Psoas muscle (tissue), 8 donors: ENCODE measurements around the gene MAP3K5. TPM values are rescaled to one million over a fixed set of nuclear protein-coding genes. Genes with fewer than 3 reads are reported as not detected.

Experiments used
- ATAC-seq, 4 donors: fragments of 200-7000 bp; cut with Tn5 transposase; one replicate each; pipeline ENCODE4 v1.9.1; 2020; ENCODE audit warnings: moderate library complexity in 3 of 4, mild to moderate bottlenecking in 2 of 4
- DNase-seq, 2 donors: peaks; one replicate each; pipeline ENCODE4 v3.0.0-alpha.2; 2020
- H3K27ac ChIP-seq: fragments of 200-600 bp; one replicate; pipeline ENCODE4 v1.8.0; 2022
- H3K27me3 ChIP-seq, 3 donors: fragments of 200-600 bp in 1 of 3; one replicate each; pipeline versions ENCODE4 v1.6.1 to v1.8.0; 2013 to 2022; ENCODE audit warnings: low read length in 2 of 3, mild to moderate bottlenecking in 2 of 3, moderate library complexity in 1 of 3; ENCODE audit not compliant: insufficient read depth in 3 of 3
- H3K36me3 ChIP-seq, 2 donors: fragments of 200-600 bp in 1 of 2; one replicate each; pipeline versions ENCODE4 v1.6.1 to v1.8.0; 2013 to 2022; ENCODE audit warnings: low read depth in 1 of 2, mild to moderate bottlenecking in 1 of 2, moderate library complexity in 1 of 2; ENCODE audit not compliant: insufficient read depth in 1 of 2
- H3K4me1 ChIP-seq: fragments of 200-600 bp; one replicate; pipeline ENCODE4 v1.8.0; 2022
- H3K4me3 ChIP-seq: fragments of 200-600 bp; one replicate; pipeline ENCODE4 v1.8.0; 2022; ENCODE audit warnings: mild to moderate bottlenecking
- H3K9me3 ChIP-seq: fragments of 200-600 bp; one replicate; pipeline ENCODE4 v1.8.0; 2022
- WGBS, 3 donors: extraction: QIAGEN DNeasy Blood & Tissue Kit; methylation state at CpG; one replicate each; pipeline versions ENCODE4 v1.1.6 to v1.1.7; 2013; 5-methylcytosine and 5-hydroxymethylcytosine counted together
- intact Hi-C, 2 donors: fragments of 100-400 bp; cut with DNase I; formaldehyde crosslinking; loops; one replicate each; pipeline versions ENCODE4 v1.11.0 to v1.14.2; 2022
- polyA plus RNA-seq, 3 donors: library from polyadenylated mRNA; stranded (reverse); fragments of 200-250 nt; gene quantifications; one replicate each; pipeline ENCODE4 v1.2.3, GENCODE V29; 2013
- total RNA-seq, 4 donors: library from RNA; stranded (reverse); fragmentation: NEBNext Ultra II Directional in 2 of 4; extraction: Animal tissue kit (Norgen Biotek cat#: 25700) in 2 of 4; gene quantifications; one replicate each; pipeline versions ENCODE4 v1.2.1 to v1.2.4, GENCODE V29; 2021 to 2023
- TF ChIP-seq, protein P1 (sequence below): fragments of 200-600 bp; IDR thresholded peaks from one replicate; pipeline ENCODE4 v1.8.0; 2022; ENCODE audit warnings: antibody characterized with exemption
- donor health status: healthy with polysubstance abuse.
- donor health status: DM: no; HTN: no; CAD: no; lungs with moderate emphysema.
- donor health status: Bipolar disorder and iron deficiency.
- donor health status: healthy.
- donor health status: DM: yes; HTN: yes; CAD: no.
- donor health status: DM: no; HTN: no; CAD: no.
- donor health status: DM: no; HTN: no; CAD: no.
- donor health status: DM: yes; HTN: yes; CAD: no.

MAP3K5 gene
- total and polyA plus RNA-seq, 7 donors, result 0.91 to 8.3 (median 3.8) TPM

DNA sequence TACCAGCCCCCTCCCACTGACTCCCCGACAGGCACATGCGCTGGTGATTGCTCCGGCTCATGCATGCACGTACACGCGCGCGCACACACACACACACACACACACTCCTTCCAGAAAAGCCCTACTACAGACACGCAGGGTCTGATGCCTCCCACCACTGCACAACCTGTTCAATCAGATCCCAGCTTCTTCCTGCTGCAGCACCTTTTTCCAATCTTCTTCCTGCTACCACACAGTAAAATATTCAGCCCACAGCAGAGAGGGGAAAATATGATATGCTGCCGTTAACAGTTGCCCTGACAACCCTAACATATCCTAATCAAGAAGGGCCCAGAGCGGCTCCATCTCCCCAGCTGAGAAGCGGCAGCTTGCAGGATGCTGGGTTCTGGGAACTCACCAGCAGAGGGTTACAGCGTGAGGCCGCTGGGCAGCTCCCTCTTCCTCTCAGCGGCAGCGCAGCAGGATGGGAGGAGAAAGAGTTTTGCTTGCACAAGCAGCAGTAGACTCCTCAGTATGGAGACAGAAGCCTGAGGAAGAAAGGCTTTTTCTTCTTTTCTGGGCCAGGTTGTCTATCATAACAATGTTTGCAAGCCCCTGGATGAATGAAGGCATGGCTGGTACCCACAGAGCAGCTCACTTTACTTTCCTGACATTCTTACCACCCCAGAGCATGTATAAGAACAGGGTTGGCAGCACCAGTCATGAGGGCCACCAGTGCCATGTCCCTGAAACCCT is 265.9 kb downstream of the MAP3K5 start:
- Histone ChIP-seq H3K27ac (no peak overlapping the region), H3K4me1 (no peaks in the 10 kb centered on the region), H3K4me3 (no peak overlapping the region), H3K36me3 (no peaks in the 10 kb centered on the region), H3K27me3 (peaks cover 0 to 12% (median 2%) of the 10 kb centered on the region in 3 donors), H3K9me3 (no peaks in the 10 kb centered on the region)
- 17 to 24% (median 18%) methylated on average over 16 of the region's 16 CpGs for WGBS, 3 donors
- TF ChIP-seq, protein P1, sequence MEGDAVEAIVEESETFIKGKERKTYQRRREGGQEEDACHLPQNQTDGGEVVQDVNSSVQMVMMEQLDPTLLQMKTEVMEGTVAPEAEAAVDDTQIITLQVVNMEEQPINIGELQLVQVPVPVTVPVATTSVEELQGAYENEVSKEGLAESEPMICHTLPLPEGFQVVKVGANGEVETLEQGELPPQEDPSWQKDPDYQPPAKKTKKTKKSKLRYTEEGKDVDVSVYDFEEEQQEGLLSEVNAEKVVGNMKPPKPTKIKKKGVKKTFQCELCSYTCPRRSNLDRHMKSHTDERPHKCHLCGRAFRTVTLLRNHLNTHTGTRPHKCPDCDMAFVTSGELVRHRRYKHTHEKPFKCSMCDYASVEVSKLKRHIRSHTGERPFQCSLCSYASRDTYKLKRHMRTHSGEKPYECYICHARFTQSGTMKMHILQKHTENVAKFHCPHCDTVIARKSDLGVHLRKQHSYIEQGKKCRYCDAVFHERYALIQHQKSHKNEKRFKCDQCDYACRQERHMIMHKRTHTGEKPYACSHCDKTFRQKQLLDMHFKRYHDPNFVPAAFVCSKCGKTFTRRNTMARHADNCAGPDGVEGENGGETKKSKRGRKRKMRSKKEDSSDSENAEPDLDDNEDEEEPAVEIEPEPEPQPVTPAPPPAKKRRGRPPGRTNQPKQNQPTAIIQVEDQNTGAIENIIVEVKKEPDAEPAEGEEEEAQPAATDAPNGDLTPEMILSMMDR, result no peak
- ATAC-seq, result peak in 1 of 4 donors; percentile 40
- peak; percentile 30 to 53 for DNase-seq
- intact Hi-C loops, result no loop called here

DNA sequence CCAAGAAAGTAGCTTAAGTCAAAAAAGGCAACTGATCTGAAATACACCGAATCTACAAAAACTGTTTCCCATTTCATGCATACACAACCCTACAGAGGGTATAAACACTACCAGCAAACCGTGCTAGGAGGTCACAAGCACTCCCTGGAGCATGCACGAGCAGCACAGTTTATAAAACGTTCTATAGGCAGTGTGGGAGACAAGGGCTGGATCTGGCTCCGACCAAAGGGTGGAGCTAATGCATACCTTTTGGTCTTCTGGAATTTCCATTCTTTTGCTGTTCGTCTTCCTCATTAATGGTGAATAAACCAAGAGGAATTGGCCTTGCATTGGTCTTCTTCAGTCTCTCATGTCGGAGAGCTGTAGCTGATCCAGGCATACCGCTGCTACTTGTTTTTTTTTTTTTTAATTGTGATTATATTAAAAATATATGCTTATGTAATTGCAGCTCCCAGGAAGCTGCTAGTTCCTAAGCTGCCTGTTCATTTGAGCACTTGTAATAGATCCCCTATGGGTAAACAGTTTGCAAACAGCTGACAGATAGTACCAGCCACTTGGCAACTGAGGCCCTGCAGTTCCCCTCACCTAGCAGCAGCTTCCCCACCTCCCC is 266.6 kb downstream of the MAP3K5 start:
- Histone ChIP-seq H3K36me3 (no peaks in the 10 kb centered on the region), H3K27ac (no peak overlapping the region), H3K9me3 (no peaks in the 10 kb centered on the region), H3K4me3 (no peak overlapping the region), H3K27me3 (peaks cover 0 to 12% (median under 1%) of the 10 kb centered on the region in 3 donors), H3K4me1 (no peaks in the 10 kb centered on the region)
- DNase-seq (no peak), ATAC-seq (no peak)
- 39 to 44% (median 43%) methylated on average over 8 of the region's 8 CpGs for WGBS, 3 donors
- TF ChIP-seq, protein P1, result no peak
- intact Hi-C loops, result no loop called here

DNA sequence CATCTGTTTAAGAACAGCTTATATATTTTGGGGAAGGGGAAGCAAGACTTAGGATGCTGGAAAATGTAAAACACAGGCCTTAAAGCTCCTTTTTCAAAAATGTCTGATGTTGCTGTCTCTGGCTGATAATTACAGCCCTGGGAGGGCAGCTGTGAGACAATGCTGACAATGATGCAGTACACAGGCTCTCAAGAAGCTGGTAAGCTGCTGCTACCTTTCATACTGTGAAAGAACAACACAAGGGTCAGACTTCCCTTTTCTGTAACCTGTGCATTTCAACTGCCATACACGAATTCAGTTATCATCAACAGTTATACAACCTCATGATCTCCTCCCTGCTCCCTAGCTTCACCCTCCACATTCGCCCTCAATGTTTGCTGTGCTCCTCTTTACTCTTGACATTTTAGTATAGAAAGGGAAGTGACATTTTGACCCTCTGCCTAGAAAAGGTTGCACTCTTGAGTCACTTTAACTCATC is 267.3 kb downstream of the MAP3K5 start:
- no peak for DNase-seq
- WGBS, 3 donors, result 58 to 72% (median 63%) methylated on average over 2 of the region's 2 CpGs
- no peaks in the 10 kb centered on the region for H3K9me3 ChIP-seq
- intact Hi-C loops, result no loop called here
- no peak for ATAC-seq
- H3K27me3 ChIP-seq, result peaks cover 0 to 12% (median 0%) of the 10 kb centered on the region in 3 donors
- H3K27ac ChIP-seq, result no peak overlapping the region
- H3K36me3 ChIP-seq, result no peaks in the 10 kb centered on the region
- TF ChIP-seq, protein P1, result no peak
- H3K4me1 ChIP-seq, result no peaks in the 10 kb centered on the region
- no peak overlapping the region for H3K4me3 ChIP-seq

DNA sequence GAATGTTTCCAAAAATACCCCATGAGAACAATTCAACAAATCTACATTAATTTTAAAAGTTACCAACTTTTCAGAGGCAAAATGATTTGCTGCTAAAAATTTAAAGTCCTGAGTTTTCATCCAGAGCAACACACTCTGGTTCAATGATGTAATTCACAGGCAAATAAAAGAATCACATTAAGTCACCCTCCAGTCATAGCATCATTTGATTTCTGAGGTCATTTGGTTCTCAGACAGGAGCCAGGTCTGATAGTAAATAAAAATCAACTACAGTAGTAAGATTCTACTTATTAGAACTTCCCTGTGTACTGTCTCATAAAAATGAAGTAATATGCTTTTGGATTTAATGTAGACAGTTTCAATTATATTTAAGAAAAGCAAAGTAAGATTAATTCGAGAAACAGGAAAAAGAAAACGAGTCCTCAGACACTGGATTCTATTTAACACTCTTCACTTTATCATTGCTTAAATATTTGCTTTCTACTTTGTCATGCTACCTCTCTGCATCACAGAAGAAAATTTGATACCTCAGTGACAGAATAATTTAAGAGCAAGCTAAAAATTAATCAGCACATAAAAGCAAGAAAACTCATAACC is 267.8 kb downstream of the MAP3K5 start:
- Histone ChIP-seq H3K27ac (no peak overlapping the region), H3K36me3 (no peaks in the 10 kb centered on the region), H3K9me3 (no peaks in the 10 kb centered on the region), H3K4me1 (no peaks in the 10 kb centered on the region), H3K4me3 (no peak overlapping the region), H3K27me3 (peaks cover 0 to 12% (median 0%) of the 10 kb centered on the region in 3 donors)
- ATAC-seq, result no peak
- intact Hi-C loops, result no loop called here
- TF ChIP-seq, protein P1, result no peak
- 45 to 64% (median 51%) methylated on average over 2 of the region's 2 CpGs for WGBS, 3 donors
- DNase-seq, result no peak
